ENCODE data around the gene FAM222A. TPM values are rescaled to one million over a fixed set of nuclear protein-coding genes. Genes with fewer than 3 reads are reported as not detected.

Gene FAM222A
- total and polyA plus RNA-seq, 2 of the 8 experiments (the other 6 are each of a cell fraction or from before 2014, with no cell fraction given), result 0.94 to 1.1 TPM

GRCh38 chr12:109685574-109686447 is 27.8 kb upstream of the FAM222A start:
- Histone ChIP-seq H4K5ac (ENCODE audit: insufficient read length, low read depth, low read length) (no peak overlapping the region), H2BK15ac (ENCODE audit: low read length) (no peak overlapping the region), H3K36me3 (ENCODE audit: control insufficient read depth in 2 of 4, insufficient read depth in 4 of 4, low read length in 3 of 4) (no peaks in the 10 kb centered on the region), H3K56ac (replicated peaks; ENCODE audit: insufficient read length, low read depth, low read length) (no peak overlapping the region), H3K14ac (ENCODE audit: insufficient read length) (no peak overlapping the region), H3K4me1 (replicated peaks in 1 of 4; ENCODE audit: control insufficient read depth in 3 of 4, insufficient read depth in 4 of 4, low read length in 3 of 4) (peaks cover 0 to 2% (median 0%) of the 10 kb centered on the region in 4 experiments; a peak in 1 of 7 replicates), H3K79me1 (ENCODE audit: low read depth, low read length) (no peaks in the 10 kb centered on the region), H2AFZ (ENCODE audit: low read length) (no peak overlapping the region), H3K18ac (ENCODE audit: extremely low read depth, low read length) (no peak overlapping the region), H3K23ac (ENCODE audit: insufficient read length) (no peak overlapping the region), H3K23me2 (ENCODE audit: low read depth, low read length) (peaks cover 6% of the 10 kb centered on the region; the same call in 1 of the 2 replicates), H2BK20ac (ENCODE audit: low read length) (no peak overlapping the region), H3K4ac (replicated peaks; ENCODE audit: insufficient read length, low read depth, low read length) (no peak overlapping the region), H3K9me3 (ENCODE audit: insufficient read depth in 2 of 2, low read depth in 1 of 2, low read length in 1 of 2) (no peaks in the 10 kb centered on the region), H2BK120ac (replicated peaks; ENCODE audit: low read depth, low read length) (no peak overlapping the region), H3K9ac (replicated peaks in 1 of 4; ENCODE audit: extremely low read depth in 1 of 4, low read depth in 3 of 4, low read length in 3 of 4) (no peak overlapping the region), H3K27me3 (replicated peaks in 1 of 4; ENCODE audit: control insufficient read depth in 3 of 4, extremely low read depth in 1 of 4, insufficient read depth in 3 of 4, low read length in 3 of 4) (no peaks in the 10 kb centered on the region; a peak in 3 of 7 replicates), H2AK5ac (ENCODE audit: low read depth, low read length) (no peak overlapping the region), H4K20me1 (replicated peaks in 1 of 2; ENCODE audit: control insufficient read depth in 1 of 2, insufficient read depth in 2 of 2, low read length in 2 of 2) (no peaks in the 10 kb centered on the region), H2BK12ac (ENCODE audit: low read depth, low read length) (no peak overlapping the region), H3K27ac (ENCODE audit: low read depth, low read length) (no peak overlapping the region), H3K4me3 (ENCODE audit: extremely low read depth in 1 of 4, insufficient read depth in 2 of 4, low read depth in 3 of 4, low read length in 4 of 4) (no peak overlapping the region), H4K8ac (ENCODE audit: extremely low read depth, insufficient read depth, low read length) (no peak overlapping the region), H2BK5ac (ENCODE audit: low read depth, low read length) (no peak overlapping the region), H3K4me2 (ENCODE audit: insufficient read depth in 1 of 2, low read depth in 2 of 2, low read length in 2 of 2) (no peak overlapping the region), H4K91ac (replicated peaks; ENCODE audit: insufficient read length, low read length) (no peak overlapping the region), H3K79me2 (ENCODE audit: control insufficient read depth in 1 of 2, insufficient read depth in 2 of 2, low read length in 2 of 2) (no peaks in the 10 kb centered on the region)
- FAIRE-seq (no peak), DNase-seq (ENCODE audit: low read depth in 1 of 2, low spot score in 2 of 2) (no peak)
- POLR2A ChIA-PET (ENCODE audit: partially characterized antibody), result interaction anchor here (0.7 to 1.1 kb wide), 2 partner anchors 28 to 34 kb away, joined by 3 to 4 read pairs; no protein-coding TSS in a partner anchor
- CTCF ChIA-PET (ENCODE audit: partially characterized antibody), result interaction anchor here (0.9 to 1.0 kb wide), 2 partner anchors 16 to 71 kb away, joined by 3 read pairs; no protein-coding TSS in a partner anchor
- WGBS, 2 experiments (ENCODE audit: extremely low coverage in 1 of 2, insufficient coverage in 1 of 2, insufficient read length in 1 of 2, insufficient replicate concordance in 2 of 2, low coverage in 1 of 2, low lambda C conversion rate in 2 of 2, missing lambda C conversion rate in 1 of 2), result 88% methylated on average over 10 of the region's 10 CpGs; no CpG with 5 or more reads in 1 of the 2 experiments
- TF ChIP-seq BACH1 (IDR thresholded peaks at IDR 0.05; ENCODE audit: low read length) (no peak), CTBP2 (IDR thresholded peaks at IDR 0.05; ENCODE audit: borderline replicate concordance, insufficient read depth, insufficient read length, low read length) (no peak), NANOG (IDR thresholded peaks at IDR 0.05; ENCODE audit: insufficient read depth, low read depth, low read length, poor library complexity, severe bottlenecking) (no peak), ATF3 (IDR thresholded peaks at IDR 0.05; ENCODE audit: insufficient read depth, low read depth, low read length) (no peak), CHD1 (IDR thresholded peaks at IDR 0.05; ENCODE audit: low read depth, low read length) (no peak), RBBP5 (IDR thresholded peaks at IDR 0.05; ENCODE audit: borderline replicate concordance, low read depth, low read length) (no peak), SIX5 (IDR thresholded peaks at IDR 0.05; ENCODE audit: low read depth, low read length) (no peak)
- TF ChIP-seq, protein P1, sequence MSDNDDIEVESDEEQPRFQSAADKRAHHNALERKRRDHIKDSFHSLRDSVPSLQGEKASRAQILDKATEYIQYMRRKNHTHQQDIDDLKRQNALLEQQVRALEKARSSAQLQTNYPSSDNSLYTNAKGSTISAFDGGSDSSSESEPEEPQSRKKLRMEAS (IDR thresholded peaks at IDR 0.05), result no peak
- TF ChIP-seq, protein P2, sequence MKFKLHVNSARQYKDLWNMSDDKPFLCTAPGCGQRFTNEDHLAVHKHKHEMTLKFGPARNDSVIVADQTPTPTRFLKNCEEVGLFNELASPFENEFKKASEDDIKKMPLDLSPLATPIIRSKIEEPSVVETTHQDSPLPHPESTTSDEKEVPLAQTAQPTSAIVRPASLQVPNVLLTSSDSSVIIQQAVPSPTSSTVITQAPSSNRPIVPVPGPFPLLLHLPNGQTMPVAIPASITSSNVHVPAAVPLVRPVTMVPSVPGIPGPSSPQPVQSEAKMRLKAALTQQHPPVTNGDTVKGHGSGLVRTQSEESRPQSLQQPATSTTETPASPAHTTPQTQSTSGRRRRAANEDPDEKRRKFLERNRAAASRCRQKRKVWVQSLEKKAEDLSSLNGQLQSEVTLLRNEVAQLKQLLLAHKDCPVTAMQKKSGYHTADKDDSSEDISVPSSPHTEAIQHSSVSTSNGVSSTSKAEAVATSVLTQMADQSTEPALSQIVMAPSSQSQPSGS (IDR thresholded peaks at IDR 0.05; ENCODE audit: low read length), result no peak
